ENCODE results near the gene RIPOR3. TPM values are rescaled to one million over a fixed set of nuclear protein-coding genes. Genes with fewer than 3 reads are reported as not detected.

Gene RIPOR3
- total RNA-seq, 1 donor from 2014 or later, result 0.44 TPM

DNA sequence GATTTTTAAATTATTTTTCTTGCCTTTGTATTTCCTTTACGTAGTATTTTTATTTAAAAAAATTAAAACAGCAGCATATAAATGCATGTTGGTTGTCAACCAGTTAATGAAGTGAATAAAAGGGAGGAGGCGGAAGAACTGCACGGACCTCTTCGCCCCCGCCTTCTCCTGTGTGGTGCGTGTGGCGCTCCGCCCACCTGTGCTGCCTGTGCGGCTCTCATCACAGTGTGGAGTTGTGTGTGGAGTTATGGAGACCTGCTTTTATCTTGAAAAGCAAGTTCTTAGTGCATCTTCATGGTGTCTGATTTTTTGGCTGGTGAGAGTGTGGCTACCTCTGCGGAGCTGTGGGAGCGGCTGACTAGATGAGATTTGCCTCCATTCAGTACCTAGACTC, 122.8 kb downstream of the RIPOR3 start:
- Mint-ChIP-seq H3K4me1 (peaks cover 12% of the 10 kb centered on the region), H3K9me3 (no peaks in the 10 kb centered on the region), H3K27ac (ENCODE audit: unreplicated experiment) (no peak overlapping the region), H3K36me3 (ENCODE audit: low read depth) (peaks cover 8% of the 10 kb centered on the region), H3K27me3 (ENCODE audit: low read depth) (no peaks in the 10 kb centered on the region), H3K4me3 (no peak overlapping the region)
- TF ChIP-seq, protein P1, sequence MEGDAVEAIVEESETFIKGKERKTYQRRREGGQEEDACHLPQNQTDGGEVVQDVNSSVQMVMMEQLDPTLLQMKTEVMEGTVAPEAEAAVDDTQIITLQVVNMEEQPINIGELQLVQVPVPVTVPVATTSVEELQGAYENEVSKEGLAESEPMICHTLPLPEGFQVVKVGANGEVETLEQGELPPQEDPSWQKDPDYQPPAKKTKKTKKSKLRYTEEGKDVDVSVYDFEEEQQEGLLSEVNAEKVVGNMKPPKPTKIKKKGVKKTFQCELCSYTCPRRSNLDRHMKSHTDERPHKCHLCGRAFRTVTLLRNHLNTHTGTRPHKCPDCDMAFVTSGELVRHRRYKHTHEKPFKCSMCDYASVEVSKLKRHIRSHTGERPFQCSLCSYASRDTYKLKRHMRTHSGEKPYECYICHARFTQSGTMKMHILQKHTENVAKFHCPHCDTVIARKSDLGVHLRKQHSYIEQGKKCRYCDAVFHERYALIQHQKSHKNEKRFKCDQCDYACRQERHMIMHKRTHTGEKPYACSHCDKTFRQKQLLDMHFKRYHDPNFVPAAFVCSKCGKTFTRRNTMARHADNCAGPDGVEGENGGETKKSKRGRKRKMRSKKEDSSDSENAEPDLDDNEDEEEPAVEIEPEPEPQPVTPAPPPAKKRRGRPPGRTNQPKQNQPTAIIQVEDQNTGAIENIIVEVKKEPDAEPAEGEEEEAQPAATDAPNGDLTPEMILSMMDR (conservative IDR thresholded peaks at IDR 0.05), result no peak
- no peak for DNase-seq (ENCODE audit: low read depth, low spot score)

DNA sequence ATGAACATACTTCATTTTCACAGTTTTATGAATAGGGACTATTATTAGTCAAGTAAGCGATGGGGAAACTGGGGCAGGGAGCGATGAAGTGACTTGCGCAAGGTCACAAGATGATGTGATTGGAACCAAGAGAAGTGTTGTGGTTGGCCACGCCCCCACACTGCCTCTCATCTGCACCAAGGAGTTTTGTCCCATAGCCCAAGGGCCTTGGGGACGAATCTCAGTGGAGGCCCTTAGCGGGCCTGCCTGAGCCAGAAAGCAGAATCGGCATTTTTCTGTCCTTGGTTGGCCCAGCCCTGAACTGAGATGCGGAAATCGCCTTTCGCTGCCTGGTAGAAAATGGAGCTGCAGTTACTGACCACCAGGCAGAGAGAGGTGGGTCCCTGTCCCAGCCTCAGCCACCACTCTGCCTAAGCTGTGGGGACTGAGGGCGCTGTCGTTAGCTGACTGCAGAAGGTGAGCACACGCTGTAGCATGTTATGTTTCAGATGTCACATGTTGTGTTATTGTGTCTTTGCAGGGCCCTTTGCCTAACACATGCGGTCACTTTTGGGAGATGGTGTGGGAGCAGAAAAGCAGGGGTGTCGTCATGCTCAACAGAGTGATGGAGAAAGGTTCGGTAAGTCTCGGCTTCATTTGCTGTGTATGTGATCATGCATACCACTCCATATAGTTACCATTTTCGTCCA, 123.3 kb downstream of the RIPOR3 start:
- Mint-ChIP-seq H3K4me3 (no peak overlapping the region), H3K4me1 (peaks cover 7% of the 10 kb centered on the region), H3K9me3 (no peaks in the 10 kb centered on the region), H3K36me3 (ENCODE audit: low read depth) (peaks cover 10% of the 10 kb centered on the region), H3K27ac (ENCODE audit: unreplicated experiment) (no peak overlapping the region), H3K27me3 (ENCODE audit: low read depth) (no peaks in the 10 kb centered on the region)
- TF ChIP-seq, protein P1 (conservative IDR thresholded peaks at IDR 0.05), result no peak
- no peak for DNase-seq (ENCODE audit: low read depth, low spot score)

DNA sequence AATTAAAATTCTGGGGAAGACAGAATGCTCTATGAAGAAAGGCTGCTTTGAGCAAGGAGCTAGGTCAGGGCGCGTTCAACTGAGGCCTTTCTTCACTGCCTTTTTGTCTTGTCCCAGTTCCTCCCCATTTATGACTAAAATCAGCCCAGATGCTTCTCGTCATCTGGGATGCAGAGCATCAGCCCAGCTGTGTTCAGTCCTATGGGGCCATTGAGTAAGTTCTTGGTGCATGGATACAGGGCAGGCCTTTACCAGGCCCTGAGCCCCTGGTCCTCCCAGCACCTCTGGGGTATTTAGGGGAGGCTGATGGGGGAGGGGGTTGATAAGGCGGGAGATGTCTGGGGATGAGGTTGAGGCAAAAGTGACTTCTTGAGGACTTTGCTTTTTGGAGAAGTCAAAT, 125.5 kb downstream of the RIPOR3 start:
- H3K27me3 Mint-ChIP-seq (ENCODE audit: low read depth), result no peaks in the 10 kb centered on the region
- TF ChIP-seq, protein P1 (conservative IDR thresholded peaks at IDR 0.05), result no peak
- peaks cover 10% of the 10 kb centered on the region for H3K36me3 Mint-ChIP-seq (ENCODE audit: low read depth)
- H3K4me1 Mint-ChIP-seq, result peaks cover 12% of the 10 kb centered on the region
- H3K4me3 Mint-ChIP-seq, result no peak overlapping the region
- H3K9me3 Mint-ChIP-seq, result no peaks in the 10 kb centered on the region
- DNase-seq (ENCODE audit: low read depth, low spot score), result no peak
- H3K27ac Mint-ChIP-seq (ENCODE audit: unreplicated experiment), result no peak overlapping the region

DNA sequence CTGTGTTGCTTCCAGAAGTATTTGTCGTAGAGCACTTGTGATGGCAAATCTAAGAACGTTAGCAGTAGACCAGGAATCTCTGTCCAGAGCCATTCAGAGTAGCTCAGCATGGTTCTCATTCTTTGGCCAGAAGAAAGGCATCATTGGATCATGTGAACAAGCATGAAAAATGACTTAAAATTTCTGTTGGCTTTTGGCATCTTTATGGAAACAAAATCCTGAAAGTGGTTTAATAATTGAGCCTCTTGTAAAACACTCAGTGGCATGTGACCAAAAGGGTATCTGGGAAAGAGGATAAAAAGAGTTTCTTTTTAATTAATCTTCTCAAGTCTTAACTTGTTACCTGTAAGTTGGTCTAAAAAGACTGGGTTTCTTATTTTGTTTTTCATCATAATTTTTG, 126.0 kb downstream of the RIPOR3 start:
- no peaks in the 10 kb centered on the region for H3K27me3 Mint-ChIP-seq (ENCODE audit: low read depth)
- no peak overlapping the region for H3K4me3 Mint-ChIP-seq
- H3K9me3 Mint-ChIP-seq, result no peaks in the 10 kb centered on the region

DNA sequence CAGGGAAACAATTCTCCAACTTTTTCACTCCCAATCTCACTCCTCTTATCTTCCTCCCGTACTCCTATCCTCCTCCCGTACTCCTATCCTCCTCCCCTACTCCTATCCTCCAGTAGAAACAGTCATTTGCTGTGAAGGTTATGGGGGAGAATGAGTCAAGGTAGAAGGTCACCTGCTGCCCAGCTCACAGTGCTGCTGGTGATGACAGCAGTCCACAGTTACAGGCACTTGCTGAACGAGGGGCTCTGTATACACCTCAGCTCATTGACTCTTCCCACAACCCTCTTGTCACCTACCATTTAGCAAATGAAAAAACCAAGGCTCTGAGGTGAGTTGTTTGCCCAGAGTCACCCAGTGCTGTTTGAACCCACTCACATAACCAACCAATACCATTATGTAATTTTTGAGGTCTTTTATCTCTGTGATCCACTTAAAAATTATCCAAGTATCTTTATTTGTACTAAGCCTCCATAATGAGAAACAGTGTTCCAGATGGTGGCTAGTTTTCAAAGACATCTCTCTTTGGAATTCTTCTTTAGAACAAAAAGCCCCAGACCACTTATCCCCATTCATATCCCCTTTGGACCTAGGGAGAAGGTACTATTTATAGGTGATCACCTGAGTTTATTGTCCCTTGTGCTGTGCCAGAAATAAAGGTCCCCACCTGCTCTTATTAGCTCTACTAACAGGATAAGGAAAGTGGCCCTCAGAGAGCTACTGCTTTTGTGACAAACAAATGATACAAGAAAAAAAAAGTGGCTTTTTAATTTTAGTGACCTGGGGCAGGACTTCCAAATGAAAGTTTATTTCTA, 128.0 kb downstream of the RIPOR3 start:
- H3K4me1 Mint-ChIP-seq, result peaks cover 13% of the 10 kb centered on the region

More for the DNA sequence above, 126.0 kb downstream of the RIPOR3 start:
- Mint-ChIP-seq H3K36me3 (ENCODE audit: low read depth) (peaks cover 10% of the 10 kb centered on the region), H3K4me1 (peaks cover 13% of the 10 kb centered on the region), H3K27ac (ENCODE audit: unreplicated experiment) (no peak overlapping the region)
- no peak for DNase-seq (ENCODE audit: low read depth, low spot score)
- TF ChIP-seq, protein P1 (conservative IDR thresholded peaks at IDR 0.05), result no peak

More for the DNA sequence above, 128.0 kb downstream of the RIPOR3 start:
- TF ChIP-seq, protein P1 (conservative IDR thresholded peaks at IDR 0.05), result no peak
- Mint-ChIP-seq H3K27me3 (ENCODE audit: low read depth) (no peaks in the 10 kb centered on the region), H3K27ac (ENCODE audit: unreplicated experiment) (no peak overlapping the region), H3K4me3 (no peak overlapping the region), H3K36me3 (ENCODE audit: low read depth) (peaks cover 14% of the 10 kb centered on the region), H3K9me3 (no peaks in the 10 kb centered on the region)
- no peak for DNase-seq (ENCODE audit: low read depth, low spot score)

Data from neural crest cell (in vitro differentiated cells).